PC-3 (cell line): Measurements from ENCODE around the gene ALG12. TPM values are rescaled to one million over a fixed set of nuclear protein-coding genes. Genes with fewer than 3 reads are reported as not detected.

Experiments
- ATAC-seq: fragments of 200-7000 bp; cut with Tn5 transposase; 2 replicates; pipeline ENCODE4 v1.9.1; 2020; ENCODE audit warnings: mild to moderate bottlenecking, moderate library complexity
- BruUV-seq: library from RNA; stranded (reverse); fragments of 400-500 nt; replicated peaks from 2 replicates; lab custom pipeline; 2021; lab: Mats Ljungman, UMichigan
- CTCF ChIA-PET: fragments of 300-600 bp; sonication (Branson Sonifier 250); formaldehyde crosslinking; loops from one replicate; lab custom pipeline; 2022; ENCODE audit warnings: antibody characterized with exemption; lab: Charles Lee
- POLR2A ChIA-PET: fragments of 300-600 bp; sonication (Branson Sonifier 250); formaldehyde crosslinking; loops from one replicate; lab custom pipeline; 2022; ENCODE audit warnings: antibody characterized with exemption; ENCODE audit not compliant: unreplicated experiment; lab: Charles Lee
- DNase-seq: peaks from one replicate; pipeline ENCODE4 v3.0.0-alpha.2; 2015
- H2AFZ ChIP-seq: fragments of 300-600 bp; sonication (generic); 2 replicates; pipeline ENCODE4 v1.6.0; 2016; ENCODE audit warnings: antibody characterized with exemption, low read length
- H3F3A ChIP-seq: fragments of 300-600 bp; sonication (generic); one replicate; pipeline ENCODE4 v1.6.0; 2017; ENCODE audit warnings: antibody characterized with exemption, low read length, control low read depth, mild to moderate bottlenecking; ENCODE audit not compliant: unreplicated experiment
- H3K27ac ChIP-seq: fragments of 300-600 bp; sonication (generic); 2 replicates; pipeline ENCODE4 v1.5.1; 2016; ENCODE audit warnings: mild to moderate bottlenecking, low read length
- H3K27me3 ChIP-seq: fragments of 300-600 bp; sonication (generic); 2 replicates; pipeline ENCODE4 v1.6.1; 2016; ENCODE audit warnings: low read length, mixed read lengths
- H3K36me3 ChIP-seq: fragments of 300-600 bp; sonication (generic); 2 replicates; pipeline ENCODE4 v1.6.1; 2016; ENCODE audit warnings: low read depth, mixed run types, low read length, mixed read lengths
- H3K4me1 ChIP-seq: fragments of 300-600 bp; sonication (generic); 2 replicates; pipeline ENCODE4 v1.5.1; 2016; ENCODE audit warnings: low read length; ENCODE audit not compliant: insufficient read depth
- H3K4me2 ChIP-seq: fragments of 300-600 bp; sonication (generic); 2 replicates; pipeline ENCODE4 v1.6.0; 2016; ENCODE audit warnings: low read length
- H3K4me3 ChIP-seq: fragments of 300-600 bp; sonication (generic); 2 replicates; pipeline ENCODE4 v1.5.1; 2016; ENCODE audit warnings: mild to moderate bottlenecking, low read length, mixed read lengths
- H3K79me2 ChIP-seq: fragments of 300-600 bp; sonication (generic); 2 replicates; pipeline ENCODE4 v1.6.1; 2017; ENCODE audit warnings: low read length, mixed read lengths
- H3K9ac ChIP-seq: fragments of 300-600 bp; sonication (generic); 2 replicates; pipeline ENCODE4 v1.6.0; 2016; ENCODE audit warnings: mild to moderate bottlenecking, low read length
- H3K9me2 ChIP-seq: fragments of 300-600 bp; sonication (generic); replicated peaks from 2 replicates; pipeline ENCODE4 v1.6.1; 2016; ENCODE audit warnings: mixed run types, low read length, mixed read lengths
- H3K9me3 ChIP-seq: fragments of 300-600 bp; sonication (generic); 2 replicates; pipeline ENCODE4 v1.6.1; 2016; ENCODE audit warnings: low read length, mixed read lengths
- H4K20me1 ChIP-seq: fragments of 300-600 bp; sonication (generic); 2 replicates; pipeline ENCODE4 v1.6.1; 2016; ENCODE audit warnings: low read length, mixed read lengths
- EZH2 ChIP-seq: fragments of 300-600 bp; sonication (generic); IDR thresholded peaks from one replicate; pipeline ENCODE4 v1.6.1; 2017; ENCODE audit warnings: antibody characterized with exemption, mild to moderate bottlenecking, low read length; ENCODE audit not compliant: unreplicated experiment
- EZH2phosphoT487 ChIP-seq: fragments of 300-600 bp; sonication (generic); IDR thresholded peaks from 2 replicates; pipeline ENCODE4 v1.6.1; 2018; ENCODE audit warnings: mild to moderate bottlenecking, antibody characterized with exemption, low read length, borderline replicate concordance
- intact Hi-C: fragments of 100-400 bp; cut with micrococcal nuclease; formaldehyde crosslinking; loops from 2 replicates; pipeline ENCODE4 v1.9.0; 2023
- total RNA-seq: library from RNA; depleted of rRNA; stranded (reverse); fragments of >200 nt; gene quantifications from 2 replicates; pipeline ENCODE4 v1.2.3, GENCODE V29; 2014
- TF ChIP-seq, protein P1 (sequence below): fragments of 300-600 bp; sonication (generic); conservative IDR thresholded peaks from 2 replicates; pipeline ENCODE4 v1.5.1; 2017; ENCODE audit warnings: antibody characterized with exemption, low read depth, mild to moderate bottlenecking, low read length

Gene ALG12
- total RNA-seq, 1 experiment from 2014 or later: 12.1 TPM

GRCh38 chr22:49962012-49962750 lies 43.9 kb upstream of the ALG12 start:
- H3K27me3 ChIP-seq: no peaks in the 10 kb centered on the region
- CTCF ChIA-PET: no interaction called here
- H3F3A ChIP-seq: no peaks in the 10 kb centered on the region
- no peaks in the 10 kb centered on the region for H3K9me2 ChIP-seq
- POLR2A ChIA-PET: interaction anchor here (0.6 to 0.7 kb wide), 2 partner anchors 13 to 192 kb away, joined by 4 read pairs; no protein-coding TSS in a partner anchor
- peaks cover 26% of the 10 kb centered on the region for H3K4me1 ChIP-seq
- H2AFZ ChIP-seq: no peak overlapping the region
- ATAC-seq (peak; percentile 16), DNase-seq (peak; percentile 83)
- BruUV-seq: no TSS peak
- H3K4me3 ChIP-seq: peak overlapping the region; percentile 89
- TF ChIP-seq, protein P1, sequence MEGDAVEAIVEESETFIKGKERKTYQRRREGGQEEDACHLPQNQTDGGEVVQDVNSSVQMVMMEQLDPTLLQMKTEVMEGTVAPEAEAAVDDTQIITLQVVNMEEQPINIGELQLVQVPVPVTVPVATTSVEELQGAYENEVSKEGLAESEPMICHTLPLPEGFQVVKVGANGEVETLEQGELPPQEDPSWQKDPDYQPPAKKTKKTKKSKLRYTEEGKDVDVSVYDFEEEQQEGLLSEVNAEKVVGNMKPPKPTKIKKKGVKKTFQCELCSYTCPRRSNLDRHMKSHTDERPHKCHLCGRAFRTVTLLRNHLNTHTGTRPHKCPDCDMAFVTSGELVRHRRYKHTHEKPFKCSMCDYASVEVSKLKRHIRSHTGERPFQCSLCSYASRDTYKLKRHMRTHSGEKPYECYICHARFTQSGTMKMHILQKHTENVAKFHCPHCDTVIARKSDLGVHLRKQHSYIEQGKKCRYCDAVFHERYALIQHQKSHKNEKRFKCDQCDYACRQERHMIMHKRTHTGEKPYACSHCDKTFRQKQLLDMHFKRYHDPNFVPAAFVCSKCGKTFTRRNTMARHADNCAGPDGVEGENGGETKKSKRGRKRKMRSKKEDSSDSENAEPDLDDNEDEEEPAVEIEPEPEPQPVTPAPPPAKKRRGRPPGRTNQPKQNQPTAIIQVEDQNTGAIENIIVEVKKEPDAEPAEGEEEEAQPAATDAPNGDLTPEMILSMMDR: no peak
- no peak for TF ChIP-seq EZH2phosphoT487
- peak overlapping the region; percentile 91 for H3K4me2 ChIP-seq
- peaks cover 34% of the 10 kb centered on the region for H3K79me2 ChIP-seq
- peaks cover 19% of the 10 kb centered on the region for H3K36me3 ChIP-seq
- peak overlapping the region; percentile 59 for H3K27ac ChIP-seq
- intact Hi-C loops: no loop called here
- peaks cover 25% of the 10 kb centered on the region for H4K20me1 ChIP-seq
- H3K9ac ChIP-seq: peak overlapping the region; percentile 78
- H3K9me3 ChIP-seq: no peaks in the 10 kb centered on the region

- no peak overlapping the region for H2AFZ ChIP-seq
- CTCF ChIA-PET: no interaction called here
These were observed 43.4 kb upstream of the ALG12 start for GRCh38 chr22:49961601-49962011.

More at GRCh38 chr22:49961601-49962011, 43.4 kb upstream of the ALG12 start:
- Histone ChIP-seq H3K4me2 (peak overlapping the region; percentile 90), H3K79me2 (peaks cover 34% of the 10 kb centered on the region), H3K27ac (peak overlapping the region; percentile 25), H3K27me3 (no peaks in the 10 kb centered on the region), H4K20me1 (peaks cover 25% of the 10 kb centered on the region), H3K9me3 (no peaks in the 10 kb centered on the region), H3F3A (no peaks in the 10 kb centered on the region), H3K9me2 (no peaks in the 10 kb centered on the region), H3K4me3 (peak overlapping the region; percentile 89), H3K9ac (peak overlapping the region; percentile 76), H3K4me1 (peaks cover 26% of the 10 kb centered on the region), H3K36me3 (peaks cover 19% of the 10 kb centered on the region)
- no TSS peak for BruUV-seq
- TF ChIP-seq EZH2phosphoT487: no peak
- no peak for TF ChIP-seq EZH2
- TF ChIP-seq, protein P1: no peak
- DNase-seq (no peak), ATAC-seq (no peak)
- POLR2A ChIA-PET: interaction anchor here (0.6 kb wide), 1 partner anchor 193 kb away, joined by 4 read pairs; no protein-coding TSS in a partner anchor
- intact Hi-C loops: no loop called here
